H1 (cell line): Measurements from ENCODE around the gene MFSD2A.

Source experiments
- CTCF ChIP-seq, 3 experiments: IDR thresholded peaks; 1 replicate in 2 of 3; 2 replicates in 1 of 3; pipeline versions ENCODE4 v1.5.1 to v1.6.1; 2011; ENCODE audit warnings: low read length in 3 of 3, mild to moderate bottlenecking in 3 of 3, inconsistent platforms in 2 of 3, low read depth in 1 of 3, moderate library complexity in 1 of 3; ENCODE audit not compliant: insufficient read depth in 1 of 3; ENCODE audit errors: control extremely low read depth in 1 of 3
- EZH2 ChIP-seq: fragments of 200-600 bp; sonication (generic); IDR thresholded peaks from 2 replicates; pipeline ENCODE4 v1.7.1; 2012; ENCODE audit warnings: low read depth, mild to moderate bottlenecking, moderate library complexity, low read length, inconsistent platforms; ENCODE audit not compliant: severe bottlenecking
- GABPA ChIP-seq: IDR thresholded peaks from 2 replicates; pipeline ENCODE4 v1.6.1; 2011; ENCODE audit warnings: mild to moderate bottlenecking, low read length, moderate library complexity, borderline replicate concordance; ENCODE audit not compliant: insufficient read depth
- RXRA ChIP-seq: IDR thresholded peaks from 2 replicates; pipeline ENCODE4 v1.6.1; 2011; ENCODE audit warnings: low read depth, mild to moderate bottlenecking, low read length, moderate library complexity; ENCODE audit not compliant: insufficient read depth
- ZNF274 ChIP-seq: IDR thresholded peaks from 2 replicates; pipeline ENCODE4 v1.7.0; 2012; ENCODE audit warnings: low read length, borderline replicate concordance; ENCODE audit errors: extremely low read depth

GRCh38 chr1:39905172-39905571, 49.8 kb upstream of the MFSD2A start:
- TF ChIP-seq ZNF274, result no peak
- TF ChIP-seq GABPA, result no peak
- TF ChIP-seq CTCF (IDR thresholded peaks at IDR 0.05; ENCODE audit: control extremely low read depth in 1 of 3, insufficient read depth in 1 of 3, low read depth in 1 of 3, low read length in 3 of 3), result no peak
- no peak for TF ChIP-seq RXRA
- no peak for TF ChIP-seq EZH2
